Measurements from ENCODE around the gene CACNA2D2.

Gene CACNA2D2

DNA sequence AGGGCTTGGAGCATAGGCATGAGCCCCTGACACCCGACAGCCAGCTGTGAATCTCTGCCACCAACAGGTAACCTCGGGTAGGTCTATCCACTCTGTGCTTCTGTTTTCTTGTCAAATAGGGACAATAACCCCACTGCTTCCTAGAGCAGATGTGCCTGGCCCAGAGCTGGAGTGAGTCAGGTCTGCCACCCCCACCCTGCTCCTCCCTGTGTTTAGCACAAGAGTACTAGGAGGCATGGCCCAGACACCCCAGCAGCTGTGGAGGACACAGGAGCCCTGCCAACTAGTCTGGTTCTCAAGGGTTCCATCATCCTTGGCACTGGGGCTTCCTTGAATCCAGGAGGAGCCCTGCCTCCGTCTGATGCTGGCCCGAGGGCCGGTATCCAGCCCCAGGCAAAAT, 110.4 kb downstream of the CACNA2D2 start:
- no peak for DNase-seq (ENCODE audit: low read depth)

DNA sequence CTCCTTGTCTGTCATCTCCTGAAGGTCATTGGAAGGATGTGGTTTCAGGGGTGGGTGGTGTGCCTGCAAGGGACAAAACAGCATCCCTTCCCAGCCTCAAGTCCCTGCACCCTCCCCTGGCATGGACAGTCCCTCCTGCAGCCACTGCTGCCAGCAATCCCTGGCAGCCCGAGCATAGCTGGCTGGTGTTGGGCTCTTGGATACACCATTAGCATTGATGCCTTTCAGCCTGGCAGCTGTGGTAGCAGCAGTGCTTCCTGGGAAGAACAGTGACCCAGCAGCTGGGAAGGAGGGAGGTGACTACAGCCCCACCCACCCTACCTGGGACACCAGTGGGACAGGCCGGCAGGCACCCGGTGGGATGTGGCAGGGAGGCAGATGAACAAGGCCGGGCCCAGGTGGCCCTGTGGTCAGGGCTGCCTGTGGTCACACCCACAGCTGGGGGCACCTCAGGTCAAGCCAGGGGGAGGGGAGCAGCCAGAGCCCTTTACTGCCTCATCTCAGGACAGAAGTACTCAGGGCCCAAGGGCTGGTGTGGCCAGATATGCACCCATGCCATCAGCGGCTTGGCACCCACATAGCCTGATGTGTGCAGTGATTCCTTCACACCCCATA, 111.2 kb downstream of the CACNA2D2 start:
- DNase-seq (ENCODE audit: low read depth) = no peak

DNA sequence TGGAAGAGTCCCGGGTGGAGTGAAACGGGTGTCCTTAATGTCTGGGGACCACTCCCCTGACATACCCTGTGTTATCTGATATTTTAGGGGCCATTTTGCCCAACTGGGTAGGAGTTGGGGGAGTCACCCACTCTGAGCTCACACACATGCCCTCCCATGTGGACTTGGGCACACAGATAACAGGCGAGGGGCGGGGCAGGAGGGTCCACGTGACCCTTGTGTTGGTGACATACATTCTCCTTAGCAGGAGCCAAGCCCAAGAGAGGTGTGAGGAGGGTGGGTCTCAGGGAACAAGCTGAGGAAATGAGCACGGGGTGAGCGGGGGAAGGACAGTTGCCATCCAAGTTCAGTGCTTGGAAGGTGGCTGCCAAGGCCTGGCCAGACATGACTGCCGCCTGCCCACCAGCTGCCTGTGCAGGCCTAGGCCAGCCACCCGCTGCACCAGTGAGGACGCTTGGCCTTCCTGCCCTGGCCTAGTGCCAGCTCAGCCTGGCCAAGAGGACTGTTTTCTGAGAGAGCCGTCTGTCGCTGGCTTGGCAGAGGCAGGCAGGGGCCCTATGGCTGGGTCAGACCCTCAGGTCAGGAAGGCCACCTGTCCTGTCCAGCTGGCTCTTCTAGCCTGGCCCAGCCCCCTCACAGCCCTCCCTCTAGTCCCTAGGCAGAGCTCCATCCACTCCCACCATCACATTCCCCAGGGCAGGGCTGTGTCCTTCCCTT, 112.8 kb downstream of the CACNA2D2 start:
- DNase-seq (ENCODE audit: low read depth) = no peak

DNA sequence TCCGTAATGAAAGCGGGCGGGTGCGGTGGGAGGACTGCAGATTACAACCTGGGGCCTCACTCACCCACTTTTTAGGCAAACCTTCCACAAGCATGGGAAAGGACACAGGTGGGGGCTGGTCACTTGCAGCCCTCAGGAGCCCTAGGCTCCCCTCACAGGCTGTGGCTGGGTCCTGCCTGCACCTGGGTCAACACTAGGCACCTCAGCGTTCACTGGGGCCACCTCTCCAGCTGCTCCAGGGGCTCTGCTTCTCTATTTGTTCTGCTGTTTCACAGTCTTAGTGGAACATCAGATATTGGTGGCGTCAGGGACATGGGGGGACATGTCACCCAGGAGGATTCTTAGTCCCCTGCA, 114.0 kb downstream of the CACNA2D2 start:
- no peak for DNase-seq (ENCODE audit: low read depth)

DNA sequence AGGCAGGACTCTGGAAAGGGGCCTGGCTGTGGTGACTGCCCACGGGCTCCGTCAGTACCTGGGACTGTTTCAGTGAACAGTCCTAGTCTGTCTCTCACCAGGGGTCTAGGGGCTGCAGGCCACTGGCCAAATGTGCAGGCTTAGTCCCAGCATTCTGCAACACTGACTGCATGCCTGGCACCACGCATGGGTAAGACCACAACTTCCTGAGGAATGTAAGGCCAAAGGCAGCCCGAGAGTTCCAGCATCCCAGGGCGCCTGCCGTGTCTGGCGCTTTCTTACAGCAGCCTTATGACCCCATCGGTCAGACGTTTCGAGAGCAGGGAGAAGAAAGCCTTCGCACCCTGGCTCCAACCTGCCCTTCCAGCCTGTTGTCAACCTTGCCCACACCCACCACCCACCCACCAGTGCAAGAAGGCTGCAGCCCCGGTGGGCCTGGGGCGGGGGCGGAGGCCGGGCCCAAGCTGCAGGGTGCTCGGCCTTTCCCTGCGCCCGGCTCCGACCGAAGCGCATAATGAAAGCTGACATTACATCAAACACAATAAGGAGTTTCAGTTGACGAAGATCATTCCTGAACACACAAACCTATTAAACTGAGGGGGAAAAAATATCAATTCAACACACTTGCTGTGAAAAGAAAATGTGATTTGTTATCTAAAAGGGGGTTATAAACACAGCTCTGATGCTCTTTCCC, 114.6 kb downstream of the CACNA2D2 start:
- DNase-seq (ENCODE audit: low read depth) = no peak

- no peak for DNase-seq (ENCODE audit: low read depth)
Measured at GRCh38 chr3:50388016-50388719, 115.3 kb downstream of the CACNA2D2 start.

- no peak for DNase-seq (ENCODE audit: low read depth)
Measured at GRCh38 chr3:50385754-50386153, 117.7 kb downstream of the CACNA2D2 start.

GRCh38 chr3:50383750-50384149, 119.7 kb downstream of the CACNA2D2 start:
- no peak for DNase-seq (ENCODE audit: low read depth)

- DNase-seq (ENCODE audit: low read depth) = no peak
Measured at GRCh38 chr3:50382722-50383121, 120.7 kb downstream of the CACNA2D2 start.

GRCh38 chr3:50381383-50381782, 122.1 kb downstream of the CACNA2D2 start:
- no peak for DNase-seq (ENCODE audit: low read depth)

GRCh38 chr3:50380405-50381085, 122.9 kb downstream of the CACNA2D2 start:
- DNase-seq (ENCODE audit: low read depth) = no peak

- DNase-seq (ENCODE audit: low read depth) = no peak
Measured at GRCh38 chr3:50378757-50379156, 124.7 kb downstream of the CACNA2D2 start.

GRCh38 chr3:50378024-50378423, 125.4 kb downstream of the CACNA2D2 start:
- no peak for DNase-seq (ENCODE audit: low read depth)

DNA sequence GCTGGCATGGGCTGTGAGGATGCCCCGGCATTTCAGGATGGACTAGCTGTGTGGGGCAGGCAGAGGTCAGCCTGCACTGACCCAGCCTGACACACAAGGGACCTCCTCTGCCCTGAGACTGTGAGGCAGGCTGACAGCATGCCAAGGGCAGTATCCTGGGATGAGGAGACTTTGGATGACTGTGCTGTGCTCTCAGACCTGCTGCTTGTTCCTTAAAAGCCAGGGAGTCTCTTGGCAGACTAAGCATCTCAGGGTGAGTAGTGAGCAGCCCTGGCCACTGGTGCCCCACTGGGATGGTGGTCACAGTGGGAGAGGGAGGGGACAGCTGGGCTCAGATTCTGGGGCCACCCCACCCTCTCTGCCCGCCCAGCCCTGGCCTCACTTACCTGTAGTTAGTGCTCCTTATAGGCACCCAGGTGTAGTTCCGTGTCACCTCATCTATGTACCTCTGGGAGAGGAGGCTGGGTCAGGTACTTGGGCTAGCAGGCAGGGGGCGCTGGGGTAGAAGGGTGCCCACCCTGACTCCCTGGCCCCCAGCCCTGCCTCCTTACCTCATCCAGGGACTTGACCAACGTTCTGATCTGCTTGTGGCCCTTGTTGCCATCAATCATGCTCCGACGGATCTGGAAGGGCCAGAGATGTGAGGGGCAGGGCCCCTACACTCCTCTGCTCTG, 128.0 kb downstream of the CACNA2D2 start:
- no peak for DNase-seq (ENCODE audit: low read depth)

GRCh38 chr3:50374363-50375257, 128.8 kb downstream of the CACNA2D2 start:
- DNase-seq (ENCODE audit: low read depth) = no peak

DNA sequence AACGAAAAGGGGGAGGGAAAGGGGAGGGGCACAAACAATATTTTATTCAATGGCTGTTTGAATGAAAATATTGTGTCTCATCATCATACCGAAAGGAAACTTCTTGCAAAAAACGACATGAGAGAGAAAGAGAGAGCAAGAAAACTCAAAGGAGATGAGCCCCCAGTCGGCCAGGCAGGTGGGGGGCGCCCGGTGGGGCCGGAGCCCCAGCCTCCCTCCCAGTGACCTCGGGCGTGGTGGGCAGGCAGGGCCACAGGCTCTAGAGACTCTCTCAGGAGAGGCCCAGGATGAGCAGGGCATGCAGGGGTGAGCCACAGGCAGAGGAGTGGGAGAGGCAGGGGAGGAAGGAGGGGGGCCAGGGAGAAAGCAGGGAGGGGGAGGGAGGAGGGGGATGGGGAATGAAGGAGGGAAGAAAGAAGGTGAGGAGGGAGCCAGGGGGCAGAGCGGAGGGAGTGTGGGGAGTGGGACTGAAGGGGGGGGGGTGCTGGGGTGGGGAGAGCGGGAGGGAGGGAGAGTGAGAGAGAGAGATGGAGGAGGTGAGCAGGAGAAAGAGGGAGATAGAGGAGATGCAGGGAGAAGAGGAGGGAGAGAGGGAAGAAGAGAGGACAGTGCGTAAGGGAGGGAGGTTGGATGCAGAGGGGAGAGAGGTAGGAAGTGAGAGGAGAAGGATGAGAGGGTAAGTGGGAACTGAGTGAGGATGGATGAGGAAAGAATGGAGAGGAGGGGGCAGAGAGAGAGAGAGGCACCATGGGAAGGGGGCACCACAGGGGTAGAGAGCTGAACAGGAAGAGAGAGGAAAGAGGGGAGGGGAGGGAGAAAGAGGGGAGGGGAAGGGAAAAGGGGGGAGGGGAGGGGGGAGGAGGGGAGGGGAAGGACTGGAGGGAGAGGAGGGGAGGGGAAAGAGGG, 130.0 kb downstream of the CACNA2D2 start:
- no peak for DNase-seq (ENCODE audit: low read depth)

- DNase-seq (ENCODE audit: low read depth) = no peak
Measured at GRCh38 chr3:50372349-50372748, 131.1 kb downstream of the CACNA2D2 start.

GRCh38 chr3:50371133-50371685, 132.2 kb downstream of the CACNA2D2 start:
- no peak for DNase-seq (ENCODE audit: low read depth)

DNA sequence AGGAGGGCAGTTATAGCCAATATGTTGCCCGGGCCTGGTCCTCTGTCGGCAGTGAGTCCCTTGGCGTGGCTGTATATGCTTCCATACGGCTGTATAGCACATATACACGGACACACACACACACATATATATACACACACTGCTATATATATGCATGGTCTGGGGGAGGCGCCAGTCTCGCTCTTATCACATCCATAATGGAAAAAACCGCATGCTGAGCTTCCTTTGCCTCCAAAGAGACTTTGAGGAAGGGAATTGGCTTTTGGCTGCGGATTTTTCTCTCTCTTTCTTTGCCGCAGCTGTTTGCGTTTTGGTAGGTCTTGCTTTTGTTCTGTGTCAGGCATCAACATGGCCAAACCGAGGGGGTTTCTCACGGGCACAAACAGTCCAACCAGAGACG, 132.8 kb downstream of the CACNA2D2 start:
- no peak for DNase-seq (ENCODE audit: low read depth)
